ENCODE measurements around the gene L3MBTL4. TPM values are rescaled to one million over a fixed set of nuclear protein-coding genes. Genes with fewer than 3 reads are reported as not detected.

The L3MBTL4 gene
- total RNA-seq, 1 experiment from 2014 or later: not detected

- Histone ChIP-seq H3K79me2 (ENCODE audit: low read depth) (no peaks in the 10 kb centered on the region), H2AFZ (no peak overlapping the region), H3K4me1 (replicated peaks; ENCODE audit: insufficient read depth) (no peaks in the 10 kb centered on the region), H3K9me3 (ENCODE audit: insufficient read depth, low read depth) (no peaks in the 10 kb centered on the region), H3K9me2 (ENCODE audit: insufficient read depth) (no peaks in the 10 kb centered on the region), H3K27ac (no peak overlapping the region), H3F3A (ENCODE audit: insufficient read depth, low read depth) (no peaks in the 10 kb centered on the region), H3K27me3 (ENCODE audit: insufficient read depth, low read depth) (peaks cover 25% of the 10 kb centered on the region), H3K4me3 (no peak overlapping the region), H3K36me3 (ENCODE audit: low read depth) (no peaks in the 10 kb centered on the region), H3K4me2 (no peak overlapping the region), H4K20me1 (ENCODE audit: insufficient read depth) (no peaks in the 10 kb centered on the region)
- intact Hi-C loops (cut with micrococcal nuclease; ENCODE audit: unreplicated experiment): no loop called here
- ChIA-PET POLR2A (ENCODE audit: unreplicated experiment) (no interaction called here), CTCF (no interaction called here)
- DNase-seq: no peak
- TF ChIP-seq CTCF (conservative IDR thresholded peaks at IDR 0.05) (no peak), EZH2 (IDR thresholded peaks at IDR 0.05; ENCODE audit: low read depth) (no peak)
- no TSS peak for BruUV-seq (replicated peaks)
Measured at GRCh38 chr18:6001867-6002266, 412.8 kb downstream of the L3MBTL4 start.

DNA sequence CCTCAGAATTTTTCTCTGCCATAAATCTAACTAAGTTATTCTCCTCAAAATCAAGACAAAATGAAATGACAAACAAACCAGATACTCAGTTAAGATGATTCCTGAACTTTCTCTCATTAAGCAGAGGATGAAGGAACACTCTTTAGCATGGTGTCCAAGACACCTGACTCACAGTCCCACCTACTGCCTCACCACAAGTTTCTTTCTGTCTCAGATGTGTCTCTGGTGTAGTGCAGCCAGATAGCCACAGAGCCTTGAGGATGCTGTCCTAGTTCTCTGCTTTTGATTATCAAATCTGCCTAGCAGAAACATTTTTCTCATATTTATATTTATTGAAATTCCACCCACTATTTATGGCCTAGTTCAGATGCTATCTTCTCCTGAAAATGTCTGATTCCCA lies 415.8 kb downstream of the L3MBTL4 start:
- no peaks in the 10 kb centered on the region for H3K9me2 ChIP-seq (ENCODE audit: insufficient read depth)
- H3K27me3 ChIP-seq (ENCODE audit: insufficient read depth, low read depth): peaks cover 23% of the 10 kb centered on the region
- no peaks in the 10 kb centered on the region for H3K79me2 ChIP-seq (ENCODE audit: low read depth)
- H3F3A ChIP-seq (ENCODE audit: insufficient read depth, low read depth): no peaks in the 10 kb centered on the region
- no peaks in the 10 kb centered on the region for H4K20me1 ChIP-seq (ENCODE audit: insufficient read depth)
- ChIA-PET CTCF (no interaction called here), POLR2A (ENCODE audit: unreplicated experiment) (no interaction called here)
- H3K4me3 ChIP-seq: no peak overlapping the region
- no peaks in the 10 kb centered on the region for H3K9me3 ChIP-seq (ENCODE audit: insufficient read depth, low read depth)
- no peak overlapping the region for H3K4me2 ChIP-seq
- intact Hi-C loops (cut with micrococcal nuclease; ENCODE audit: unreplicated experiment): loop anchor here (10.0 kb wide), 1 partner anchor 584 kb away; no protein-coding TSS in a partner anchor
- no peak for DNase-seq
- no peaks in the 10 kb centered on the region for H3K4me1 ChIP-seq (replicated peaks; ENCODE audit: insufficient read depth)
- TF ChIP-seq EZH2 (IDR thresholded peaks at IDR 0.05; ENCODE audit: low read depth): no peak
- no peak overlapping the region for H2AFZ ChIP-seq
- H3K36me3 ChIP-seq (ENCODE audit: low read depth): no peaks in the 10 kb centered on the region
- no TSS peak for BruUV-seq (replicated peaks)
- no peak overlapping the region for H3K27ac ChIP-seq

DNA sequence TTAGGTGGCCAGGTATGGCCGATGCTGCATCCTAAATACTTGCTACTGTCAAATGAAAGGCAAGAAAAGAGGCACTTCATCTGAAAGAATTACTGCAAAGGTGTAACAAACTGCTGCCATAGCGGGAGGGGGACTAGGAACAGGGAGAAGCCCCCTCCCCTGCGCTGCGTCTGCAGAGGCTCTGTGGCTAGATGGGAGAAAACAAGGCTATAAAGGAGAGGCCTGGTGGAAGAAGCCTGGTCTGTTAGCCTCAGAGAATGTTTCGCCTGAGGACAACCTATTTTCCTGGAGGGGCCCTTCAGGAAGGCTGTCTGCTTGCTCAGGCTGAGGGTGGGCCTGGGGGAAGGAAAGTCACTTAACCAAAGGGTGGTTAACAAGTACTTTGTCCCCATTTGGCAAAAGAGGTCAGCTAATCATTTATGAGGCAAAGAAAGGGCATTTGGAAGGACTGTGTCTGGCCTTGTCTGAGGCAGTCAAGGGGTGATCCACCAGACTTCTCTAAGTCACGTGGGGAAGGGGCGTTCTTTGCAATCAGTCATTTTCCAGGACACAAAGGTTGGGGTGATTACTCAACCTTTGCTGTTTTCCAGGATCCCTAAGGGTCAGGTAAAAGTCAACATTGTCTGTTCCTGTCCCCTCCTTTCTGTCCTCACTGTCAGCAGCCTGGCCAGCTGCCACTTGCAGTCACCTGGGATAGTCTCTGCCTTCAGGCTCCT lies 416.4 kb downstream of the L3MBTL4 start:
- Histone ChIP-seq H3K27ac (no peak overlapping the region), H3K9me3 (ENCODE audit: insufficient read depth, low read depth) (no peaks in the 10 kb centered on the region), H3K79me2 (ENCODE audit: low read depth) (no peaks in the 10 kb centered on the region), H3K9me2 (ENCODE audit: insufficient read depth) (no peaks in the 10 kb centered on the region), H3K4me1 (replicated peaks; ENCODE audit: insufficient read depth) (no peaks in the 10 kb centered on the region), H3K4me2 (no peak overlapping the region), H3F3A (ENCODE audit: insufficient read depth, low read depth) (no peaks in the 10 kb centered on the region), H4K20me1 (ENCODE audit: insufficient read depth) (no peaks in the 10 kb centered on the region), H3K36me3 (ENCODE audit: low read depth) (no peaks in the 10 kb centered on the region), H2AFZ (no peak overlapping the region), H3K4me3 (no peak overlapping the region), H3K27me3 (ENCODE audit: insufficient read depth, low read depth) (peaks cover 27% of the 10 kb centered on the region)
- intact Hi-C loops (cut with micrococcal nuclease; ENCODE audit: unreplicated experiment): loop anchor here (10.0 kb wide), 1 partner anchor 584 kb away; no protein-coding TSS in a partner anchor
- no peak for DNase-seq
- no TSS peak for BruUV-seq (replicated peaks)
- ChIA-PET CTCF (no interaction called here), POLR2A (ENCODE audit: unreplicated experiment) (no interaction called here)
- TF ChIP-seq EZH2 (IDR thresholded peaks at IDR 0.05; ENCODE audit: low read depth) (no peak), CTCF (conservative IDR thresholded peaks at IDR 0.05) (no peak)

DNA sequence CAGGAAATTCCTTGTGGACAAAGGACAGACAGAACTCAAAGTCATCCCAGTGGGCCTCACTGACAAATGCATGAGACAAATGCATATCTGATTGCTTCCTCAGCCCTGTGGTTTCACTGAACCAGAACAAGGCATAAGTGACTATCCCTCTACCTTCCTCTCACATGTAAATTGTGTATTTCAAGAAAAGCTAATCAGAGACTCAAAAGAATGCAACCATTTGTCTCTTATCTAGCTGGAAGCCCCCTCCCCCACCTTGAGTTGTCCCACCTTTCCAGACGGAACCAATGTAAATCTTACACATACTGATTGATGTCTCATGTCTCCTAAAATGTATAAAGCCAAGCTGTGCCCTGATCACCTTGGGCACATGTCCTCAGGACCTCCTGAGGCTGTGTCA lies 417.4 kb downstream of the L3MBTL4 start:
- no peaks in the 10 kb centered on the region for H3K4me1 ChIP-seq (replicated peaks; ENCODE audit: insufficient read depth)
- ChIA-PET POLR2A (ENCODE audit: unreplicated experiment) (no interaction called here), CTCF (no interaction called here)
- no peaks in the 10 kb centered on the region for H4K20me1 ChIP-seq (ENCODE audit: insufficient read depth)
- H3K27ac ChIP-seq: no peak overlapping the region
- no peaks in the 10 kb centered on the region for H3K36me3 ChIP-seq (ENCODE audit: low read depth)
- no peak overlapping the region for H2AFZ ChIP-seq
- no peak overlapping the region for H3K4me3 ChIP-seq
- TF ChIP-seq EZH2 (IDR thresholded peaks at IDR 0.05; ENCODE audit: low read depth) (no peak), CTCF (conservative IDR thresholded peaks at IDR 0.05) (no peak)
- no peaks in the 10 kb centered on the region for H3K9me2 ChIP-seq (ENCODE audit: insufficient read depth)
- peaks cover 33% of the 10 kb centered on the region for H3K27me3 ChIP-seq (ENCODE audit: insufficient read depth, low read depth)
- intact Hi-C loops (cut with micrococcal nuclease; ENCODE audit: unreplicated experiment): loop anchor here (10.0 kb wide), 1 partner anchor 583 kb away; no protein-coding TSS in a partner anchor
- no peaks in the 10 kb centered on the region for H3K9me3 ChIP-seq (ENCODE audit: insufficient read depth, low read depth)
- H3K79me2 ChIP-seq (ENCODE audit: low read depth): no peaks in the 10 kb centered on the region
- DNase-seq: no peak
- H3F3A ChIP-seq (ENCODE audit: insufficient read depth, low read depth): no peaks in the 10 kb centered on the region
- no peak overlapping the region for H3K4me2 ChIP-seq
- no TSS peak for BruUV-seq (replicated peaks)
